Renal pelvis (tissue), 4 donors: Measurements from ENCODE around the gene JMJD1C. TPM values are rescaled to one million over a fixed set of nuclear protein-coding genes. Genes with fewer than 3 reads are reported as not detected.
A peak's percentile ranks its signal among the peaks of the same experiment; 100 is the strongest.
"Not testable (repeated sequence)": the region's sequence is repeated elsewhere in the genome, so short reads cannot be mapped to it uniquely, and the experiment has no call there.

Source experiments
- DNase-seq: peaks from one replicate; pipeline ENCODE4 v3.0.0-alpha.2; 2013
- polyA plus RNA-seq, 3 donors: library from polyadenylated mRNA; unstranded; fragments of 120-200 nt; gene quantifications; one replicate each; pipeline ENCODE4 v1.2.1, GENCODE V29; 2013; ENCODE audit not compliant: insufficient read length in 3 of 3

The JMJD1C gene
- polyA plus RNA-seq, 3 donors, result 86.2 to 105 (median 97.6) TPM

DNA sequence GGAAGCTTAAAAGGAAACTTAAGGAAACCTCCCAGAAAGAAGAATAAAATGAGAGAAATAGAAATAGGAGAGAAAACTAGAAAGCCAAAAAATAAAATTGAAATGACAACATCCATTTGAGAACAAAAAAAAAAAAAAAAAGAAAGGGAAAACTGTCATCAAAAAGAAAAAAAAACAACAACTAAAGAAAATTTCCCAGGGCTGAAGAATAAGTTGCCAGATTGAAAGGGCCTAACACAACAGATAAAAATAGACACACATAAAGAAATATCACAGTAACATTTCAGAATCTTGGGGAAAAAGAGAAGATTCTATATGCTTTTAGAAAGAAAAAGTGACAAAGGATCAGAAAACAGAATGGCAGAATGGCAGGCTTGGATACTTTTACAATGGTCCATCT, 157.1 kb downstream of the JMJD1C start:
- no peak for DNase-seq

DNA sequence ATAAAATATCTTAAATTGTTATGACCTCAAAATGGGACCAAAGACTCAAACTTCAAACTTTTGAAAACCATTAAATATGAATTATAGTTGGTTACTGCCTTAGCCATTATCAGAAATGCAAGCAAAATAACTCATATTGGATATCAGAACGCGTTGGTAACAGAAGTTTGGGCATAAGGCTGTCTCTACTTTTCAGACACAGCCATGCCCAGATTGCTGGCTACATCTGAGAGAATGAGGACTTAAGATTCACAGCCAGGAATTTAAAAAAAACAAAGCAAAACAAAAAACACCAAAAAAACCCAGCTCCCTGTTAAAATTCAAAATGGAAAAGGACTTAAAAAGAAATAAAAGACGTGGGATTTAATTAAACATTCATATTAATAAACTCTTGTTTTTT, 161.6 kb downstream of the JMJD1C start:
- no peak for DNase-seq

DNA sequence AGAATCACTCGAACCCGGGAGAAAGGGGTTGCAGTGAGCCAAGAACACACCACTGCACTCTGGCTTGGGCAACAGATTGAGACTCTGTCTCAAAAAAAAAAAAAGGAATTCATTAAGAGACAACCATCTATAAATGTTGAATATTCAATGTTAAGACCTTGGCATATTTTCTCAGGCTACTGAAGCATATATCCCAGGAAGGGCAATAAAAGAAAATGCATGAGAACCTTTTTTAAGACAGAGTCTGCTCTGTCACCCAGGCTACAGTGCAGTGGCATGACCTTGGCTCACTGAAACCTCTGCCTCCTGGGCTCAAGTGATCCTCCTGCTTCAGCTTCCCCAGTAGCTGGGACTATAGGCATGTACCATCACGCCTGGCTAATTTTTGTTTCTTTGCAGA, 165.0 kb downstream of the JMJD1C start:
- DNase-seq, result no peak

DNA sequence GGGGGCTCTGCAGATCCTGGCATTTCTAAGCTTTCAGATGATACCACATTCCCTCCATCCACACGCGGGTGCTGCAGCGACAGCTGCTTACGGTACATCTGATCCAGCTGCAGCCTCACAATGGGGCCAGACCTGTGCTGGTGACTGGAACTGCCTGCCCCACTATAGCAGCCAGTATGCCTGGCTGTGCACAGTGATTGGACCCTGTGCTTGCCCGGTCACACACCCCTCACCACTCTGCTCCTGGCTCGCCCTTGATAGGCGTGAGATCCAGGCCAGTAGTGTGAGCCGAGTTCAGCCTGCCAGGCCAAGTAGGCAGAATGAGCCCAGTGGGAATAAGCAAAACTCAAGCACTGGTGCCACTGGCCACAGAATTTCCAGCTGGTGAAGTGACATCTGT, 167.8 kb downstream of the JMJD1C start:
- no peak for DNase-seq

DNA sequence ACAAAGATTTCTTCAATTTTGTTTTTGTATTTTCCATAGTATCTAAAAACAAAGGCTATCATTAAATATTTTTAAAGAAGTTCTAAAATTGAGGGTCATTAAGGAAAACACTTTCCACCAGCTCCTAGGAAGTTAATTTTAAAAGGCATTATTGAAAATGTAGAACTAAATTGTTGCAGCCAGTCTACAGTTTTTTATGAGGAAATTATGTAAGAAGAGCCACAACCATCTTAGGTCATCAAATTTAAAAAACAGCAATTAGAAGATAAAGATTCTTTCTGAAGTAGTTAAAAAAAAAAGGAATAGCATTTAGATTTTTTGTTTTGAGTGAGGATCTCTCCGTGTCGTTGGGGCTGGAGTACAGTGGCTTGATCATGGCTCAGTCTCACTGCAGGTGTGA, 171.0 kb downstream of the JMJD1C start:
- no peak for DNase-seq

DNA sequence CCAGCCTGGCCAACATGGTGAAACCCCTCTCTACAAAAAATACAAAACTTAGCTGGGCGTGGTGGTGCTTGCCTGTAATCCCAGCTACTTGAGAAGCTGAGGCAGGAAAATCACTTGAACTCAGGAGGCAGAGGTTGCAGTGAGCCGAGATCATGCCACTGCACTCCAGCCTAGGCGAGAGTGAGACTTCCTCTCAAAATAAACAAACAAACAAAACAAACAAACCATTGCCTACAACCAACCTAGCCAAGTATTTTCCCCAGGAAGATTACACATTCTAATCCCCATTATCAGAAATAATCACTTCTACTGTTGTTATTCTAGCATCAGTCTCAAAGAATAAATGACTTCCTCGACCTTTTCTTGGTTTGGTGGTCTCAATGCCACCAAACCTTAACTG, 172.9 kb downstream of the JMJD1C start:
- DNase-seq, result not testable (repeated sequence)

DNA sequence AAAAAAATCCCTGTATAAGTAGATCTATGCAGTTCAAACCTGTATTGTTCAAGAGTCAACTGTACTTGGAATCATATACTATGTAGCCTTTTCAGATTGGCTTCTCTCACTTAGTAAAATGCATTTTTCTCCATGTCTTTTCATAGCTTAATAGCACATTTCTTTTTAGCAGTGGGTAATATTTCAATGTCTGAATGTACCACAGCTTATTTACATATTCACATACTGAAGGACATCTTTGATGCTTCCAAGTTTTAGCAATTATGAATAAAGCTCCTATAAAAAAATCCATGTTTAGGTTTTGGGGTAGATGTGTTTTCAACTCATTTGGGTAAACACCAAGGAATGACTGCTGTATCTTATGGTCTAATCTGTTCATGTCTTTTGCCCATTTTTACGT, 177.6 kb downstream of the JMJD1C start:
- DNase-seq, result no peak

DNA sequence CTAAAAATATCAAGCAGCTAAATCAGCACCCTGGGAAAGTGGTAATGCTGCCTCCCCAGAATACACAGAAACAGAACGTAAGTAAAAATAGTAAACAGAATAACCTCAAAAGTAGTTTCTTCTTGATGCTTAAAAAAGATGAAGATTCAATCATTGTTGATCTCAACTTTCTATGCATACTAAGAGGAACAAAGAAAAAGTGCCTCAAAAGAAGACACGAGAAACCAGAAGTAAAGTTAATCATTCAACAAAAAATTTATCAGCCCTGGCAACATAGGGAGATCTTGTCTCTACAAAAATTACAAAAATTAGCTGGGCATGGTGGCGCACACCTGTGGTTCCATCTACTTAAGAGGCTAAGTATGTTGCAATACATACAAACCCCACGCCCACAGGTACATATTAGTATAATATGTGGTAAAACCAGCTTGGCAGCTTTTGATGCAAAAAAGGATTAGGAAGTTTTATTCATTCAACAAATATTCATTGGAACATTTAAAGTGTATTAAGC, 179.0 kb downstream of the JMJD1C start:
- no peak for DNase-seq

DNA sequence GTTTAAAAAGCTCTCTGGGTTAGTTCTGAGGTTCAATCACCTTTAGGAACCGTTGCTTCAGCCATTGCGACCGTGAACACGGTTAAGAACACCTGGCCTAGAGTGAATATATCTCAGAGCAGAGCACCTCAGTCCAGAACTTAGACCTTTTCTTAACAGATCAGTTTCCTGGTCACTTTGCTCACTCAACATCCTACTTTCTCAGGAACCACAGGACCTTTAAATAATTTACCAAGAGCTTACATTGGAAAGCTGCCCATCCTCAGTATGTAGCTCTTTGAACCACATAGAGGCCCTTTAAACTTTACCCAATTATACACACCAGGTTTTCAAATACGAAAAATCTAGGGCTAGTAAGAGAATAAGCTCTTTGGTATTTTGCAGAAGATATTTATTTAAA, 179.4 kb downstream of the JMJD1C start:
- no peak for DNase-seq

DNA sequence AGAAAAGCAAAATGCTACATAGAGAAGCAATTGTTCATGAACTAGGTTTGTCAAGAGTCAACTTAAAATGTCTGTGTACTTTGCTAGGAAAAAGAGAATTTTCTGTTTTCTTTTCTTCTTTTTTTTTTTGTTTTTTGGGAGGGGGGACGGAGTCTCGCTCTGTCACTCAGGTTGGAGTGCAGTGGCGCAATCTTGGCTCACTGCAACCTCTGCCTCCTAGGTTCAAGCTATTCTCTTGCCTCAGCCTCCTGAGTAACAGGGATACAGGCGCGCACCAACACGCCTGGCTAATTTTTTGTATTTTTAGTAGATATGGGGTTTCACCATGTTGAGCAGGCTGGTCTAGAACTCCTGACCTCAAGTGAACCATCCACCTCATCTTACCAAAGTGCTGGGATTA, 181.9 kb downstream of the JMJD1C start:
- DNase-seq, result not testable (repeated sequence)

DNA sequence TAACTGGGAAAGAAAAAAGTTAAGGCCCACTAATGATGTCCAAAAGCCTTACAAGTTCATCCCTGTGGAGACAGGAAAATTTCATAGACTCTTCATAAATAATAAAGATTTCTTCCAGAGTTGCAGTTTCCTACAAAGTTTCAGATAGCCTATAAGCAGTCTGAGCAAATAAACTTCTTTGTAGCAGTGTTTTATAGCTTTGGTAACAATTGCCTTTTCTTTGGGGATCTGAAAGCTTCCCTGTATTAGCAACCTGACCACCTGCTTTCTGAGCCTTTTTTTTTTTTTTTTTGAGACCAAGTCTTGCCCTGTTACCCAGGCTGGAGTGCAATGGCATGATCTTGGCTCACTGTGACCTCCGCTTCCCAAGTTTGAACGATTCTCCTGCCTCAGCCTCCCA, 182.7 kb downstream of the JMJD1C start:
- no peak for DNase-seq

DNA sequence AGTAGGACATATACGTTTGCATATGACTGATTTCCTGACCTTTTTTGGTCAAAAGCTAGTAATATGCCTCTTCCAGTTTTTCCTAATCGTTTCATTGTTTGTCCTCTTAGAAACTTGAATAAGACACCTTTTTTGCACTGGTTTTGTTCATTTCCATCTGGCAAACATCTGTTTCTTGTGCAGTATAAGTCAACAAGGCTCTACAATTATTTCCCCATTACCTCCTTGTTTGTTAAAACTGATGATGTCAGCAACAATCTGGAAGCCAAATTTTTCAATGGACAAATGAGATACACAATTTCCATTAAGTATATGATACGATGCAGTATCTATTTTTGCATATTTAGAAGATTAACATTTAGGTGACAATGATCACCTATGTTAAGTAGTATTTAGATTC, 183.8 kb downstream of the JMJD1C start:
- DNase-seq, result no peak

DNA sequence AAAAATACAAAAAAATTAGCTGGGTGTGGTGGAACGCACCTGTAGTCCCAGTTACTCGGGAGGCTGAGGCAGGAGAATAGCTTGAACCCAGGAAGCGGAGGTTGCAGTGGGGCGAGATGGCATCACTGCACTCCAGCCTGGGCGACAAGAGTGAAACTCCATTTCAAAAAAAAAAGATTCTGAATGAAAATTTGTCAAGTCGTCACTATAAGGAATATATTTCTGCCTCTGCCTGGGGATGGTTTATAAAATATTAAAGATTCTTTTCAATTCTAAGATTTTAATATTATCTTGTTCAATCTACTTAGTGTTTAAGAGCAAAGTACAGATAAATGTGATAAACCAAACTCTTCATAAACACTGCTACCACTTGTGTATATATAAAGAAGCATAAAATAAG, 185.4 kb downstream of the JMJD1C start:
- no peak for DNase-seq

DNA sequence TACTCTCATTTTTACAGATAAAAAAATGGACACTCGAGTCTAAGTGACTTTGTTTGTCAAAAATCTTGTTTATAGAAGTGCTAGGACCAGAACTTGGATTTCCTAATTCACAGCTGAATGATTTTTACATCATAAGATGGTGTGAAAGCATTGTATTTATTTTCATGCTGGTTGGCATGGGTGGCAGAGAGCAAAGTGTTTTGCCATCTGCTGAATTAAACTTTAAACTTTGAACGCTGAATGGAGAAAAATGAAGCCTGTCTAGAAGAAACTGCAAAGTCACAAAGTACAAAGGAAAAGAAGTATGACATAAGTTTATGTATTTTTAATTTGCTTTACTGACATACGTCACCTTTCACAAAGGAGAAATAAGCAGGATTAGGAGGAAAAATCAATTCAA, 190.7 kb downstream of the JMJD1C start:
- DNase-seq, result no peak

DNA sequence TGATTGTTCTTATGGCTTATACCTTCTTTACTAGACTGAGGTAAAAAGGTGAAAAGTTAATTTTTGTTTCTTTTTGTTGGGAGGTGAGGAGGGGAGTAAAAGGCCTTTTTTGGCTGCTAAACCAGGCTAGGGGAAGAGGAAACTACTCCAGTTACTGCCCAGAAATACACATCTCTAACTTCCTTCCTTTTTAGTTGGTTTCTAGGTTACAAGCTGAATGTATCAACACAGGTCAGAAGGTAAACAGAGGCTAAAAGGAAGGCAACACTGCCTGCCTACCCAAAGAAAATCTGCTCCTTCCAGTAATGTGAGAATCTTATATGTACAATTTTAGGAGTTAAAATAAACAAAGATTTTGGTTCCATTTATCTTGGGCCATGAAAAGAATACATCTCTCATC, 192.2 kb downstream of the JMJD1C start:
- DNase-seq, result no peak

DNA sequence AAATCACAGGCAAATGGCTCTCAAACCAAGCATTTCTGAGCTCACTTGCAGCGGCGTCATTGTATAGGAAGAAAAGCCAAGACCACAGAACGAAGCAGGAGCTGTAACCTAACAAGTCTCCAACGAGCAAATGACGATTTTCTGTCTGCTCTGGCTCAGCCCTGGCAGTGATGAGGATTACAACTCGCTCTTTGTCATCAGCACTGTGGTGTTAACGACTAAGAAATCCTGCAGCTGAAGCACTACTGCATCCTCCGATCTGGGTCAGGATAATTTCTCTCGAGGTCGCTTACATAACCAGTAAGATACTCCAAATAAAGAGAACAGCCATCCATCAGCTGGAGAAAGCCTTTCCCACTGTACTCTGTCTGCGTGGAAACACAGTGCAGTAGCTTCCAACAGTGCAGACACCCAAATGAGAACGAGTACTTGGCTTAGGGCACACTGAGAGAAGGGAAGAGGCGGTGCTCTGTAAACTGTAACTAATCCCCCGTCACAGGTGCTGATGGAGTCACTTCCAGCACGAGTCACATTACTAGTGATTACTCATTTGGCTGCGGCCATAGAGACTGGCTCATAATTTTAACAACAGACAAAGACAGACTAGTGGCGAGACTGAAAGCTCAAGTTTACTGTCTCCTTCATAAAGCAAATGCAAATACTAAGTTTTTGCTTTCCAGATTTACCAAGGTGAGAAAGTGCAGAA, 196.8 kb downstream of the JMJD1C start:
- DNase-seq, result peak; percentile 94

DNA sequence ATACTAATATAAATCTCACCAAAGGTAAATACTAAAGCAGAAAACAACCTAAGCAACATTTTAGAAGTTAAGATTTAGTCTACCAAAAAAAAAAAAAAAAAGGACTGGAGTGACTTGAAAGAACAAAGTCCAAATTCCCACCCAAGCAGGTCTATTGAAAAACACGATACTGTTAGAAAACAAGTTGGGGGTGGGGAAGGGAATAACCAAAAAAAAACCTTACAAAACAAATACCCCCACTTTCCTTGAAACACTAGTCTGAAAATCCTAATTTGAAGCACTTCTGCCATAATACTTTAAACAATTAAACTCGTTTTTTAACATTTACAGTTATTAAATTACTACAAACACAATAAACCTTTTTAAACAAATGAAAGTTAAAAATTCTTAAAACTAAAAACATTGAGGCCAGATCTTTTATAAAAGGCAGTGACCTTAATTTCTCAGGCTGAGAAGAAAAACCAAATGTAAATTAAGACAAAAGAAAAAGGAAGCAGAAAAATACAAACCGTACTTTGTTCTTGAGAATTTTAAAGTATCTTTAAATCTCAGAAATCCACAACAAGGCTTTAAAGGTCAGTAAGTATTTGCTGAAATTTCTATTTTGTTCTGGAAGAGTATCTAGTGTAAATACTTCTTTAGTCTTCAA, 197.5 kb downstream of the JMJD1C start:
- DNase-seq, result peak; percentile 70

DNA sequence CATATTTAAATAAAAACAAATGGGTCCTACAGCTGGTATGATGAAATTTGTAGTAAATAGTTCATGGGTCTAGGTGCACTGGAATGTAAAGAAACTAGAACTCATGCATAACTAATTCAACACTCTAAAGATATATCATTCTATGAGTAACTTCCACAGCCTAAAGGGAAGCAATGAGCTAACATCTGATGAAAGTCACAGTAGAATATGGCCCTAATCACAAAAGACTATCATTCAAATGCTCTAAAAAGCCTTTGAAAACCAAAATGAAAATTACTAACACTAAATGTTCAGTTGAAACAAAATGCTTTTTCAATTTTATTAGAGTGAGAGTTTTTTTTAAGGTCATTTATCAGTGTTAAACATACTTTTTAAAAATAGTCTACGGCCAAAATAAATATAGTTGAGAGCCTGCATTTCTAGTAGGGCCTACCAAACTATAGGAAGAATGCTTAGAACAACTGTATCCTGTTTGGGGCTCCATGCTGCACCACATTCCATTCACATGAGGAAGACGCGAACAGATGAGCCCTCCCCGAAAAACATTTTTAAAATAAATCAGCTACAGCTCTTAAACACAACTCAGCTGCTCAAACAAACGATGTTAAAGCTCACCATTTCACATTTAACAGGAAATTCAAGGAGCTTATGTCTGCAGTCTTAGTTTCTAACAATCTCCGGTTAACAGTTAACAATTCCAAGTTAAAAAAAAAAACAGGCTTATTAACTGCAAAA, 198.2 kb downstream of the JMJD1C start:
- DNase-seq, result peak; percentile 86

DNA sequence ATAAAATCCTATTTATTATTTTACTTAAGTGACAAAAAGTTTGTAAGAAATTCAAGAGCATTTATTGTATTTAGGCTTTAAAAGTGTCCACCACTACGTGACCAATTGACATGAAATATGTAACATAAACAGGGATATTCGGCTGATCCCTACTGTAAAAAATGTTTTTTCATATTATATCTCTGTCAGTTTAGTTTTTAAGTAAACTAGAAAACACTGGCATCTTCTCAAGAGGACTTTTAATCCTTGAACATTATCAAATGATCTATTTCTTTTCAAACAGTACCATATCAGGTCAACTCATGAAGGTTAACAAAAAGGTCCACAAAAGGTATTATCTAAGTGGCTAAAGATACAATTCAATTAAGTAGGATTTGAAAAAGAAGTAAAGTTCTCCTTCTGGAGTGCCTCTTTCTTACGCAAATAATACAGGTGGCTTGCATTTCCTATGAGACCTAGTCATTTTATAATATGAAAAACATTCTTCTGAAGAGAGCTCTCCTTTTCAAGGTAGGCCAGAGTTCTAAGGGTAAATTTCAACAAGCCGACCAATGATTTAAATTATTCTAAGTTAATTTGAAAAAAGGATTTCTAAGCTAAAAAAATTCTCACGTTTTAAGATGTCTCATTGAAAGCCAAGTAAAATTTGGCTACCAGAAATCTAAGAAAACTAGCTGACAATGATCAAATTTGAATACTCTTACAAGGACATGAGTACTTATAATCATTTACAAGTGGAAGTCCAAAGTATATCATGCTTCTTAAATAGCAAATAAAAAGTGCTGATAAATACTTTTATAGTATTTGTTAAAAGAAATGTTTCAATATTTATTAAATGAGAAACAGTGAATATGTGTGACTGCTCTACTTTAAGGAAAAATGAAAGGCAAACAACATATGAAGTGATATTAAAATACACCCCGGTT, 199.1 kb downstream of the JMJD1C start:
- DNase-seq, result no peak

DNA sequence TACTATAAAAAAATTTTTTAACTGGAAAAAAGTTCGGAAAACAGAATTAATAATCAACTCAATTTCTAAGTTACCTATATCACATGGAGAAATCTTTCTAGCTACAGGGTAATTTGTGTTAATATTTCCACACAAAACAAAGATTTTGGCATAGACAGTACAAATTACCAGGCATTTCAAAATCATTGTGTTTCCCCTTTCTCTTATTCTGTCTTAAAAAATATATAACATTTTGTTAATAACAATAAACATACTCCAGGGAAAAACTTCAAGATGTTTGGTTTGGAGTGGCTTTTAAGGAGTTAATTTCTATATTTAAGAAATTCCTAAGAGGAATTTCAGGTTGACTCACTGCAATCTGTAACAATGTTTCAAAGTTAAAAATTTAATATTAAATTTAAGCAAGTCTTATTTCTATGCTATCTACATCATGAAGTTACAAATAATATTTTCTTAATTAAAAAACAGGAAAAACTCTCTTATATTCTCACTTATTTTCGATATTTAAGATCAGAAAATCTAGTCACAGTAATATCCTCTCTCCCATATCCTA, 200.0 kb downstream of the JMJD1C start:
- DNase-seq, result no peak

DNA sequence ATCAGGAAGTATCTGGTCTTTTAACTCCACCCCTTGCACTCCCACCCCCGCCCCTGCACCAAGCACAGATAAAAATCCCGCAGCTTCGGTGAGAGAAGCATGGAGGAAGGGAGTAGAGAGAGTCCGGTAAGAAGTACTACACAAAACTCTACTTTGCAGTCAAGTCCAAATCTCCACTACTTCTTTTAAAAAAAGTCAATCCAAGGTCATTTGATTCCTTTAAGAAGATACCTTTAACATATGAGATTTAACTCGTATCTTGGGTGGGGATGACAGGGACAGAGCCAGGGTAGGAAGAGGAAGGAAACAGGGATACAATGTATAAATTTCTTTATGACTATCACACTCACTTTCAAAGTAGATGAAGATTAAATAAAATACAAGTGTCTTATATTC, 200.6 kb downstream of the JMJD1C start:
- peak; percentile 58 for DNase-seq
